ENCODE measurements around the gene MRAS. TPM values are rescaled to one million over a fixed set of nuclear protein-coding genes. Genes with fewer than 3 reads are reported as not detected.

Gene MRAS
- total and polyA plus RNA-seq, 2 donors from 2014 or later: 30.9 to 106 TPM

DNA sequence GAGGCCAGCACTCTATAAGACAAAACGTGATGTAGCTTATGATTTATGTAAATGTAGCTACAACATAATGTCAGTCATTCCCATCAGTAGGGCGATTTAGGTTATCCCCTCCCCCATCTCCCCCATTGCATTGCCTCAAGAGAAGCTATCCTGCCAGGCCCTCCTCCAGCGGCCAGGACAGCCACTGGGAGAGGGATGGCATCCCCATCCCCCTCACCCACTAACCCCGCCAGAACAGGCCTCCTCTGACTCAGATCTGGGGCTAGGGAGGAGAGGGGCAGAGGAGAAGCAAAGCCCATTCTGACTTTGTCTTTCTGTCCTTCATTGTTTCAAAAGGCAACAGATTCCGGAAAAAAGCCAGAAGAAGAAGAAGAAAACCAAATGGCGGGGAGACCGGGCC is 53.5 kb downstream of the MRAS start:
- intact Hi-C loops (cut with DNase I): no loop called here
- Histone ChIP-seq H3K27me3 (ENCODE audit: control insufficient read depth, insufficient read depth, low read length) (no peaks in the 10 kb centered on the region), H3K9ac (ENCODE audit: low read length in 3 of 3) (no peak overlapping the region), H3K27ac (ENCODE audit: low read depth in 2 of 2, low read length in 2 of 2) (no peak overlapping the region), H3K9me3 (ENCODE audit: control insufficient read depth in 2 of 3, insufficient read depth in 1 of 3, low read length in 3 of 3) (no peaks in the 10 kb centered on the region), H3K36me3 (ENCODE audit: control insufficient read depth in 2 of 3, insufficient read depth in 3 of 3, low read length in 3 of 3) (peaks cover 0 to 14% (median 6%) of the 10 kb centered on the region in 3 donors), H3K4me1 (ENCODE audit: control insufficient read depth in 2 of 3, insufficient read depth in 2 of 3, low read depth in 1 of 3, low read length in 3 of 3) (no peaks in the 10 kb centered on the region), H3K4me3 (ENCODE audit: low read length in 3 of 3) (no peak overlapping the region)
- DNase-seq: no peak
- FAIRE-seq: no peak
- no peak for TF ChIP-seq CTCF (IDR thresholded peaks at IDR 0.05; ENCODE audit: borderline replicate concordance, extremely low read depth, insufficient read depth)

DNA sequence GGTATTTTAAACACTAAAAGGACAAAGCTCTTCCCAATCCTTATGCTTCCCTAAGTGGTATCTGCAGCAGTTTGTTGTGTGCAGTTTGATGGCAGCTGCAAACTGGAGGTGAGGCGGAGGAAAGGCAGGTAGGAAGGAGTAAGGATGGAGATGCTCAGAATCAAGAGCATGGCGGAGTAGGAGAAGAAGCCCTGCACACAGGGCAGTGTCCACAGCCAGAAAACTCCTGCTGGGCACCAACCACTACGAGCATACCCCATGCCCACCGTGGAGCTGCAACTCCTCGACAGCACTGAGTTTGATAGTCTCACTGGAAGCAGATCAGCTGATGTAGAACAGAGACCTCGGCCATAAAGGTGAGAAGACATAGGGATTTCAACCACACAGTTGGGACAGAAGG is 55.7 kb downstream of the MRAS start:
- FAIRE-seq (no peak), DNase-seq (no peak)
- Histone ChIP-seq H3K4me3 (ENCODE audit: low read length in 3 of 3) (no peak overlapping the region), H3K27ac (ENCODE audit: low read depth in 2 of 2, low read length in 2 of 2) (no peak overlapping the region), H3K9me3 (ENCODE audit: control insufficient read depth in 2 of 3, insufficient read depth in 1 of 3, low read length in 3 of 3) (no peaks in the 10 kb centered on the region), H3K9ac (ENCODE audit: low read length in 3 of 3) (no peak overlapping the region), H3K36me3 (ENCODE audit: control insufficient read depth in 2 of 3, insufficient read depth in 3 of 3, low read length in 3 of 3) (peaks cover 0 to 12% (median 6%) of the 10 kb centered on the region in 3 donors), H3K27me3 (ENCODE audit: control insufficient read depth, insufficient read depth, low read length) (no peaks in the 10 kb centered on the region), H3K4me1 (ENCODE audit: control insufficient read depth in 2 of 3, insufficient read depth in 2 of 3, low read depth in 1 of 3, low read length in 3 of 3) (no peaks in the 10 kb centered on the region)
- intact Hi-C loops (cut with DNase I): no loop called here
- TF ChIP-seq CTCF (IDR thresholded peaks at IDR 0.05; ENCODE audit: borderline replicate concordance, extremely low read depth, insufficient read depth): no peak

DNA sequence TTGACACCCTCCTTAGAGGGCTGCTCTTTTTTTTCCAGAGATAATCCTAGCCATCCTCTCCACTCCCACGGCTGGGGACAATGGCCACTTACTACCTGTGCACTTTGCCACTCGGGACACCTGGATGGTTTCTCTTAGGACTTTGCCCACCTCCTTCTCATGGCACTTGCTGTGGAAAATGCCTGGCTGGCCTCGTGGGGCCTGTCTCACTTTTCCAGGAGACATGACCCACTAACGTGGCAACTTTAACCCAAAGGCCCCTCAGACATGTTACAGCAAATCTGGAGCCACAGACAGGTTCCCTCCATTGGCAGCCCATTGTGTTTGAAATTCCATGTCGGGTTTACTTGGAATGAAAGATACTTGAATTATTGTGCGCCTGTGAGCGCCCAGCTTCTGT is 56.6 kb downstream of the MRAS start:
- H3K9me3 ChIP-seq (ENCODE audit: control insufficient read depth in 2 of 3, insufficient read depth in 1 of 3, low read length in 3 of 3): no peaks in the 10 kb centered on the region
- H3K27ac ChIP-seq (ENCODE audit: low read depth in 2 of 2, low read length in 2 of 2): no peak overlapping the region
- no peaks in the 10 kb centered on the region for H3K27me3 ChIP-seq (ENCODE audit: control insufficient read depth, insufficient read depth, low read length)
- no peak for TF ChIP-seq CTCF (IDR thresholded peaks at IDR 0.05; ENCODE audit: borderline replicate concordance, extremely low read depth, insufficient read depth)
- no peak overlapping the region for H3K9ac ChIP-seq (ENCODE audit: low read length in 3 of 3)
- FAIRE-seq (no peak), DNase-seq (no peak)
- intact Hi-C loops (cut with DNase I): no loop called here
- H3K4me1 ChIP-seq (ENCODE audit: control insufficient read depth in 2 of 3, insufficient read depth in 2 of 3, low read depth in 1 of 3, low read length in 3 of 3): no peaks in the 10 kb centered on the region
- H3K36me3 ChIP-seq (ENCODE audit: control insufficient read depth in 2 of 3, insufficient read depth in 3 of 3, low read length in 3 of 3): peaks cover 0 to 10% (median 6%) of the 10 kb centered on the region in 3 donors
- H3K4me3 ChIP-seq (ENCODE audit: low read length in 3 of 3): no peak overlapping the region

- no peaks in the 10 kb centered on the region for H3K9me3 ChIP-seq (ENCODE audit: control insufficient read depth in 2 of 3, insufficient read depth in 1 of 3, low read length in 3 of 3)
- no peak for FAIRE-seq
- peaks cover 0 to 8% (median 6%) of the 10 kb centered on the region in 3 donors for H3K36me3 ChIP-seq (ENCODE audit: control insufficient read depth in 2 of 3, insufficient read depth in 3 of 3, low read length in 3 of 3)
- H3K27me3 ChIP-seq (ENCODE audit: control insufficient read depth, insufficient read depth, low read length): no peaks in the 10 kb centered on the region
- TF ChIP-seq CTCF (IDR thresholded peaks at IDR 0.05; ENCODE audit: borderline replicate concordance, extremely low read depth, insufficient read depth): no peak
- no peak overlapping the region for H3K27ac ChIP-seq (ENCODE audit: low read depth in 2 of 2, low read length in 2 of 2)
- no peaks in the 10 kb centered on the region for H3K4me1 ChIP-seq (ENCODE audit: control insufficient read depth in 2 of 3, insufficient read depth in 2 of 3, low read depth in 1 of 3, low read length in 3 of 3)
- no peak overlapping the region for H3K9ac ChIP-seq (ENCODE audit: low read length in 3 of 3)
- intact Hi-C loops (cut with DNase I): no loop called here
- no peak for DNase-seq
- no peak overlapping the region for H3K4me3 ChIP-seq (ENCODE audit: low read length in 3 of 3)
Observed at GRCh38 chr3:138405486-138405885, 57.1 kb downstream of the MRAS start.
